ENCODE measurements around the gene PDZD2.
"Not testable (repeated sequence)": the region's sequence is repeated elsewhere in the genome, so short reads cannot be mapped to it uniquely, and the experiment has no call there.

PDZD2 gene

DNA sequence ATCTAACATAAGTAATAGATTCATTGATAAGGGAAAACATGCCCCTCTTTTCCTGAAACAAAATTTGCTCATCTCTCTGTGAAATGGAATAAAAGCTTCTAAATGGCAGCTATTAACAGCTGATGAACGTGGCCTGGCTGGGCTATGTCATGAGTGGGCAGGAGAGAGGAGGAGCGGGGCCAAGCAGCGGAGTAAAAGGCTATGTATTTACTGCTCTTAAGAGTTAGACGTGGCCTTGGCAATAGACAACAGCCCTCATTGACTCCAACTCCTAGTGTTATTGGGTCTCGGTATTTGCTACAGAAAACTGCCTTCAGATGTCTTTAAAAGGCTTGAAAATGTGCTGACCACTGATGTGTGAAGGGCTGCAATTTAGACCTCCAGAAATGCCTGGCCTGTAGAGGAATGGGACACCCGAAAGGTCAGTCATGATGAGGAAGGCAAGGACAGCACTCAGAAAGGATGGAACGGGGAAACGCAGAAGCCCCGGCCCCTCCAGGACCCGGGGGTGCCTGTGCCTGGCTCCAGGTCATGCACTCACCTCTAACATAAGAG lies 116.8 kb downstream of the PDZD2 start:
- TF ChIP-seq, protein P1, sequence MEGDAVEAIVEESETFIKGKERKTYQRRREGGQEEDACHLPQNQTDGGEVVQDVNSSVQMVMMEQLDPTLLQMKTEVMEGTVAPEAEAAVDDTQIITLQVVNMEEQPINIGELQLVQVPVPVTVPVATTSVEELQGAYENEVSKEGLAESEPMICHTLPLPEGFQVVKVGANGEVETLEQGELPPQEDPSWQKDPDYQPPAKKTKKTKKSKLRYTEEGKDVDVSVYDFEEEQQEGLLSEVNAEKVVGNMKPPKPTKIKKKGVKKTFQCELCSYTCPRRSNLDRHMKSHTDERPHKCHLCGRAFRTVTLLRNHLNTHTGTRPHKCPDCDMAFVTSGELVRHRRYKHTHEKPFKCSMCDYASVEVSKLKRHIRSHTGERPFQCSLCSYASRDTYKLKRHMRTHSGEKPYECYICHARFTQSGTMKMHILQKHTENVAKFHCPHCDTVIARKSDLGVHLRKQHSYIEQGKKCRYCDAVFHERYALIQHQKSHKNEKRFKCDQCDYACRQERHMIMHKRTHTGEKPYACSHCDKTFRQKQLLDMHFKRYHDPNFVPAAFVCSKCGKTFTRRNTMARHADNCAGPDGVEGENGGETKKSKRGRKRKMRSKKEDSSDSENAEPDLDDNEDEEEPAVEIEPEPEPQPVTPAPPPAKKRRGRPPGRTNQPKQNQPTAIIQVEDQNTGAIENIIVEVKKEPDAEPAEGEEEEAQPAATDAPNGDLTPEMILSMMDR (IDR thresholded peaks at IDR 0.05; ENCODE audit: low read depth, low read length, missing control alignments), result no peak
- DNase-seq (ENCODE audit: extremely low read depth, low read depth), result no peak
- no peak overlapping the region for H3K4me3 ChIP-seq (replicated peaks; ENCODE audit: low read depth, low read length)

DNA sequence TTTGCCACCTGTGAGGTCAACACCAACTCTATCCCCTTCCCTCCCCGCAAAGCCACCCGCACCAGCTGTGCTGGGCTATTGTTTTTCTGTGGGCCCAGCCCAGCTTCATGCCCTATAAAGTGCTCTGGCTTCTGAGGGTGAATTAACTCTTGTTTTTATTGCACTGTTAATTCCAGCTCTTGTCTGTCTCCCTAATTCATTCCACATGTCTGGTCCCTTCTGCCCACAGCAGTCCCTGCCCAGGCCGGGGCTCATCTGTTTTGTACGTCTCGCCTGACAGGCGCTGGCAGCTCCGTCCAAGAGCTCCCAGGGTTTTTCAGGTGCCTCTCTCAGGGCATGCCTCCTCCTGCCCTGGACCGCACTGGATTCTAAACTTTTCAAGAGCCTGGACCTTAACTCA lies 118.9 kb downstream of the PDZD2 start:
- no peak overlapping the region for H3K4me3 ChIP-seq (replicated peaks; ENCODE audit: low read depth, low read length)
- peak; percentile 15 for DNase-seq (ENCODE audit: extremely low read depth, low read depth)
- TF ChIP-seq, protein P1 (IDR thresholded peaks at IDR 0.05; ENCODE audit: low read depth, low read length, missing control alignments), result no peak

DNA sequence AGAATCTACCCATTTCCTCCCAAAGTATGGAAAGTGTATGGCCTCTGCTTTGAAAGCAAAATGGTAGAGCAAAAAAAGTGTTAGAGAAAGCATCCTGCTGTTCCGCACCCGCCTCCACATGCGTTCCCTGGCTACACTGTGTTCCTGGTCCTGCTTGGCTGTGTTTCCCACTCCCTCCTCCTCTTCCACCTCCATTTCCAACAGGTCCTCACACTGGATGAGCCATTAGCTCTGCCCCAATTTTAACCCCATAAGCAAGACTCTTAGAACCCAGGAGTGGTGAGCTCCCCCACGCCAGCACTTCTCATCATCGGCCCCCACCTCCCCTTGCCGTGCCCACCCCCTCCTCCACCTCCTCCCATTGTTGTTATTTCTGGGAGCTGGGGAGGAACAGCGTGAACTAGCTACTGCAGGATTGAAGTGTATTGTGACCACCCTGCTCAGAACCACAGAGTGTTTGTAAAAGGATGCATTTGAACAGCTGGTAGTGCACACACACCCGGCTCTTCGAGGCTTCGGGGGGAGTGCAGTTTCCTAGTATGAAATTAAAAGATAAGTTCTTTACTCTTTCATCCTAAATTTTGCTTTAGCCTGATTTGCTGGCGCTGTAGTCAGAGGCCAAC lies 120.0 kb downstream of the PDZD2 start:
- no peak overlapping the region for H3K4me3 ChIP-seq (replicated peaks; ENCODE audit: low read depth, low read length)
- no peak for DNase-seq (ENCODE audit: extremely low read depth, low read depth)
- TF ChIP-seq, protein P1 (IDR thresholded peaks at IDR 0.05; ENCODE audit: low read depth, low read length, missing control alignments), result no peak

DNA sequence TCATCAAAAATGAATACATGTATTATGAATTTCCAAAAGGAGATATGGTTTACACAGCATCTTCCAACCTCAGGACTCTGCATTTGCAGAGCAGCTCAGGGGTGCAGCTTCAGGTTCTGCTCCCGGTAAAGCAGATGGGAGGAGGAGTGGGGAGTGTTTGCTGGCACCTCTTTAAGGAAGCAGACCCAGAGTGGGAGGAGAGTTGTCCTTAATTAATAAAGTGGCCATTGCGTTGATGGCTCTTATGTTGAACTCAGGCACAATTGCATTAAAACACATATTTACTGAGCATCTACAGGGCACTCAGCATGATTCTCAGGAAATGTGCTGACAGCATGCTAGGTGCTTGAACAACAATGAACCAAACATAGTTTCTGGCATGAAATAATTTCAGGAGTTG lies 121.0 kb downstream of the PDZD2 start:
- DNase-seq (ENCODE audit: extremely low read depth, low read depth), result no peak
- TF ChIP-seq, protein P1 (IDR thresholded peaks at IDR 0.05; ENCODE audit: low read depth, low read length, missing control alignments), result no peak
- no peak overlapping the region for H3K4me3 ChIP-seq (replicated peaks; ENCODE audit: low read depth, low read length)

DNA sequence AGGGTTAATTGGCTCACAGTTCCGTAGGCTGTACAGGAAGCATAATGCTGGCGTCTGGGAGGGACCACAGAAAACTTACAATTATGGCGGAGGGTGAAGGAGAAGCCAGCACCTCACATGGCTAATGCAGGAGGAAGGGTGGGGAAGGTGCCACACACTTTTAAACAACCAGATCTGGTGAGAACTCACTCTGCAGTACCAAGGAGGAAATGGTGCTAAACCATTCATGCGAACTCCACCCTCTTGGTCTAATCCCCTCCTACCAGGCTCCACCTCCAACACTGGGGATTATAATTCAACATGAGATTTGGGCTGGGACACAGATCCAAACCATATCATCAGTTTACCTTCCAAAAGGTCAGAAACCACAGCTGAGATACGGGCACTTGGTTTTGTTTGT lies 122.9 kb downstream of the PDZD2 start:
- TF ChIP-seq, protein P1 (IDR thresholded peaks at IDR 0.05; ENCODE audit: low read depth, low read length, missing control alignments), result no peak
- DNase-seq (ENCODE audit: extremely low read depth, low read depth), result no peak
- no peak overlapping the region for H3K4me3 ChIP-seq (replicated peaks; ENCODE audit: low read depth, low read length)

DNA sequence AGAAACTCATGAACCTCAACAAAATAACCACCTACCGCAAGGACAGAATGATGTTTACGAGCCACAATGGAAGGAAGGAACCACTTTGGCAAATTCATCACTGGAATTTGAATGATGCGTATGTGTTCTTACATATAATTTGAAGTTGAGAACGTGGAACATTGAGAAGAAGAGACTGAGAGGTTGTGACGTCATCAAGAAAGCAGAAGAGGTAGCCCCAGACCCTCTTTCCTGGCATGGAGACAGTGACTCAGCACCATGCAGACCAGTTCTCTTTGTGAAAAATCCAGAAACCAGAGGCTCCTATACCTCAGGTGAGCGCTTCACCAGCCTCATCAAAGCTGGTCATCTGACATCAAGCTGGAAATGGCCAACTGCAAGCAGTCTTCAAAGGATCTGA lies 124.5 kb downstream of the PDZD2 start:
- DNase-seq (ENCODE audit: extremely low read depth, low read depth), result no peak
- TF ChIP-seq, protein P1 (IDR thresholded peaks at IDR 0.05; ENCODE audit: low read depth, low read length, missing control alignments), result no peak

DNA sequence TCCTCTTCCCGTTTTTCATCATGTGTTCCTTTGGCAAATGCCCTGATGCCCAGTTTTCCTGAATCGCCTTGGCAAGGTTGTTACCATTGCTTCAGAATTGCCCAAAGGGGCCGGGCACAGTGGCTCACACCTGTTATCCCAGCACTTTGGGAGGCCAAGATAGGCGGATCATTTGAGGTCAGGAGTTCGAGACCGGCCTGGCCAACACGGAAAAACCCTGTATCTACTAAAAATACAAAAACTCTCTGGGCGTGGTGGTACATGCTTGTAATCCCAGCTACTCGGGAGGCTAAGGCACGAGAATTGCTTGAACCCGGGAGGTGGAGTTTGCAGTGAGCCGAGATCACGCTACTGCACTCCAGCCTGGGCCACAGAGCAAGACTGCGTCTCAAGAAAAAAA lies 125.8 kb downstream of the PDZD2 start:
- H3K4me3 ChIP-seq (replicated peaks; ENCODE audit: low read depth, low read length); DNase-seq (ENCODE audit: extremely low read depth, low read depth): not testable (repeated sequence)

More for the DNA sequence above, 124.5 kb downstream of the PDZD2 start:
- H3K4me3 ChIP-seq (replicated peaks; ENCODE audit: low read depth, low read length), result no peak overlapping the region
